Left hindlimb (tissue), 1 donor: Measurements from ENCODE around the gene CARD19.
"Not testable (repeated sequence)": the region's sequence is repeated elsewhere in the genome, so short reads cannot be mapped to it uniquely, and the experiment has no call there.

Experiments used
- DNase-seq: peaks from one replicate; pipeline ENCODE4 v3.0.0-alpha.2; 2018

The CARD19 gene

DNA sequence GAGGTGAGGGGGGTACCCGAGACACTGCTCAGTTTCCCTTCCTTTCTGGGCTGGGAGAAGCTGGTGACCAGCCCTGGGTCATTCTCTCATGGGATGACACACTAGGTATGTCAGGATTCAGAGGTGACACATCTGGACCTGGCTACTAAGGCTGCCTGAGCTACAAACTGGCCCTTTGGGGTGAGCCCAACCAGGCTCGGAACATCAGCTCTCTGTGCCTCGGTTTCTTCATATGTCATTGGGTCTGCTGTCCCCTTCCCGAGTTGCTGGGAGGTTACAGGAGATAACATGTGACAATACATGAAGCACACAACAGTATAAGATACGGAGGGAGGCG lies 11.8 kb downstream of the CARD19 start:
- no peak for DNase-seq

DNA sequence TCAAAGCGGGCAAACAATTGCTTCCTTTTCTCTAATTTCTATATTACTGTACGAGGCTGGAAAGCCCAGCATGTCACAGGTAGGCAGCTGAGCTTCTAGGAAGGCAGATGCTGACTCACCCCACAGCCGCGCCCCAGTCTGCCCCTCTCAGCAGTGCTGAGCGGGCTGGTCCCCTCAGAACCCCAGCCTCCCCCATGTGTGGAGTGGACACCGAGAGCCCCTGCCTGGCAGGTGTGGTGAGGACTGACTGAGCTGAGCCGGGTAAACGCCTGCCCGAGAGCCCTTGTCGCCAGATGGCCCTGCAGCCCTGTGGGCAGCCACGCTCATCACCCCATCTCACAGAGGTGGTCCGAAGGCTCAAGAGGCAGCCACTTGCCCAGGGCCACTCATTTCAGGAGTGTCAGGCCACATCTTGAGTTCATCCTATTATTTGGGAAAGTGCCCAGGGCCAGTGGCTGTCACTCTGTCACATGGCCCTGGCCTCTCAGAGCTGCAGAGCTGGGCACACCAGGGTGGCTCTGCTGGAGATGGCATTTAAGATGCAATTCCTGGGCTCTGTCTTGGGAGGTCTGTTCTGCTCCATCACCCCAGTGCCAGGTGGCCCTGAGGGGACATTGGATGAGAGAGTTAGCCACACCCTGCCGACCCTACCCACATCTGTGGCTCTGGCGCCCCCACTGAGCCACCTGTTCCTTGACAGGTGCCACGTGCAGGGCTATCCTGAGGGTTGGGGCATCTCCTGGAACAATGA lies 12.4 kb downstream of the CARD19 start:
- peak; percentile 22 for DNase-seq

DNA sequence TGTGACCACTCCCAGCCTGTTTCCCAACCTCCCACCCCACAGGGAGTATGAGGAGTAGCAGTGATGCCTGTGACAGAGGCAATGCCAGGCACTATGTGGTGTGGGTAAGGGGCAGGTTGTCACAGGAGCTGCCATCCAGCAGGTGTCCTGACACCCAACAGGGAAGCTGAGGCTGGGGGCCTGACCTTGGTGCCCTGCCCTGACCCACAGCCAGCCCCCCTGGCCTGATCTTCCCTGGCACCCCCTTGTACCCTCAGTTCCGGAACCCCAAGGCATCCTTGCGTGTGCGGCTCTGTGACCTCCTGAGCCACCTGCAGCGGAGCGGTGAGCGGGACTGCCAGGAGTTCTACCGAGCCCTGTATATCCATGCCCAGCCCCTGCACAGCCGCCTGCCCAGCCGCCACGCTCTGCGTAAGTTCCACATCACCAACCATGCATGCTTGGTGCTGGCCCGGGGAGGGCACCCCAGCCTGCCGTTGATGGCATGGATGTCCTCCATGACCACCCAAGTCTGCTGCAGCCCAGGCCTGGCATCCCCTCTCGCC lies 14.4 kb downstream of the CARD19 start:
- peak; percentile 24 for DNase-seq

DNA sequence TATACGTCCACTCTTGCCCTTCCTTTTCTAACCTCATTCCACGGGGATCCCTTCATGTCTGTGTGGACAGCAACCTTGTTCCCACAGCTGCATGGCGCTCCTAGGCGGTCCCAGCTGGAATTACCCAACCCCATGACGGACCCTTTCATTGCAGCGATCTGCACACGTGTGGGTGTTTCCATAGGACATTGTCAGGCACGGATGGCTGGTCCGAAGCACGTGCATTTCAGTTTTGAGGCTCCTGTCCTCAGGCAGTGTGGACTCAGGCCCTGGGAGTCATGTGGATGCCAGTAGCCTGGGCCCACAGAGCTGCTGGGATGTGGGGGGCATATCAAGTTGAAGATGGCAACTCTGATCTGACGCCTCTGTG lies 15.0 kb downstream of the CARD19 start:
- no peak for DNase-seq

DNA sequence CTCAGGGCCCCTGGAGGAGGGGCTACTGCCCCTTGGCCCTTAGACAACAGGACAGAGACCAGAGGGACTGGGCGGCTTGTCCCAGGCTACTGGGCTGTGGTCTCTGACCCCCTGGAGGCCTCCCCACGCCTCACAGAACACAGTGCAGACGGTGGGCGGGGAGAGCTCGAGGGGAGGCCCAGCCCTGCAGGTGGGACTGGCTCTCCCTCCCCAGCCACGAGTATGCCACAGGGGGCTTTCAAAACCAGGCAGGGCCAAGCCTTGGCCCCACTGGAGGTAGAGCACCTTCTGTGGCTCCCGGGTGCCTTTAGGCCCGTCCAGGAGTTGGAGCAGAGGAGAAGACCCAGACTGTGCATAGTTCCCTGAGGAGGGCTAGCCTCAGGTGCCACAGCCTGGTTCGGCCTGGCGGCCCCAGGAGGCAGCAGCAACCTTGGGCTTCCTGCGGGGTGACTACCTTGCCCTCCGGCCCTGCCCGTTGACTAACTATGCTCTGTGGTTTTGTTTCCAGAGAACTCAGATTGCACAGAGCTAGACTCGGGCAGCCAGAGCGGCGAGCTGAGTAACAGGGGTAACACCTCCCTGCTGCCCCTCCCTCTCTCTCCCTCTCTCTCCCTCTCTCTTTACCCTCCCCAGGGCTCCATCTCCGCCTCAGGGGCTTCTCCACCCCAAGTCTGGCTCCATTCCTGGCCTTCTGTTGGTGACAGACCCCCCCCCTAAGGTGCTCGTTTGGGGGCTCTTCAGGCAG lies 15.5 kb downstream of the CARD19 start:
- DNase-seq: peak; percentile 24

DNA sequence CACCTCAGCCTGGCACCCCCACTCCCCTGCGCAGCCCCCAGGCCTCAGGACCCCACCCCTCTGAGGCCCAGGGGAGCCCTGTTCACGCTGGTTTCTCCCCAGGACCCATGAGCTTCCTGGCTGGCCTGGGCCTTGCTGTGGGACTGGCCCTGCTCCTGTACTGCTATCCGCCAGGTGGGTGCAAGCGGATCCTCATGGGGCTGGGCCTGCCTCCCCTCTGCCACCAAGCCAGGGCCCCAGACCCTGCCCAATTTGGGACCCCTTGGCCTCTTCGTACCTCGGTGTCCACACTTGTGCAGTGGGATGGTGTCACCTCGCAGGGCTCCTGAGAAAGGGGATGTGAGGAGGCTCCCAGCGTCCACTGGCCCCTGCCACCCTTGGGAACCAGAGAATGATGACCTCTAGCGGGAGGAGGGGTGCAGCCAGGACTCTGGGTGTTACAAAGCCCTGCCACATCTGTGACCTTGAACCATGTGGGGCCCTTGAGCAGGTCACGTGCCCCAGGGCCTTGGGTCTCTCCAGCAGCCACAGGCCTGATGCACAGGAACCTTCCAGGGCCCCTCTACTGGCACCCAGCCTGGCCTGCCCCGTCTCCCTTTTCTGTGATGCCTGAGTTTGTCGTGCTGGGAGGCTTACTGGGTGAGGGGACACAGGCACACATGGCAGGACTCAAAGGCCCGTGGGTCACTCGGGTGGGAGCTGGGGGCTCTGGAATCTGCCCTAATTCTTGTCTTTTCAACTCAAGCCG lies 16.3 kb downstream of the CARD19 start:
- DNase-seq: peak; percentile 27

DNA sequence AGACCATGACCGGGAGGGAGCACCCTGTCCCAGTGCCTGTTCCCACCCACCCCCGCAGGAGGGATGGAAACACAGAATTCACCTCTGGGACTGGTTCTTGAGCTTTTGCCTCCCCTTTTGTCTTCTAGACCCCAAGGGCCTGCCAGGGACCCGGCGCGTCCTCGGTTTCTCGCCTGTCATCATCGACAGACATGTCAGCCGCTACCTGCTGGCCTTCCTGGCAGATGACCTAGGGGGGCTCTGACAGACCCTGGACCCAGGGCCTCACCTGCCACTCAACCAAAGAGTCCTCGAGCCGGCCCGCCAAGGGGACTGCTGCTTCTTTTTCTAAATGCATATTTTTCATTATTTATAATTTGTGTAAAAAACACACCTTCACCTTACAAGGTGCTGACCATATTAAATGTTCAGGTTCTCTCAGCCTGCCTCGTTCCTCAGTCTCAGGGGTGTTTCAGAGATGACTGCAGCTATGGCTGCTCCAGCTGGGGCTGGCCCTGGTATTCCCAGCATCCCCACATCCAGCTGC lies 16.9 kb downstream of the CARD19 start:
- no peak for DNase-seq

DNA sequence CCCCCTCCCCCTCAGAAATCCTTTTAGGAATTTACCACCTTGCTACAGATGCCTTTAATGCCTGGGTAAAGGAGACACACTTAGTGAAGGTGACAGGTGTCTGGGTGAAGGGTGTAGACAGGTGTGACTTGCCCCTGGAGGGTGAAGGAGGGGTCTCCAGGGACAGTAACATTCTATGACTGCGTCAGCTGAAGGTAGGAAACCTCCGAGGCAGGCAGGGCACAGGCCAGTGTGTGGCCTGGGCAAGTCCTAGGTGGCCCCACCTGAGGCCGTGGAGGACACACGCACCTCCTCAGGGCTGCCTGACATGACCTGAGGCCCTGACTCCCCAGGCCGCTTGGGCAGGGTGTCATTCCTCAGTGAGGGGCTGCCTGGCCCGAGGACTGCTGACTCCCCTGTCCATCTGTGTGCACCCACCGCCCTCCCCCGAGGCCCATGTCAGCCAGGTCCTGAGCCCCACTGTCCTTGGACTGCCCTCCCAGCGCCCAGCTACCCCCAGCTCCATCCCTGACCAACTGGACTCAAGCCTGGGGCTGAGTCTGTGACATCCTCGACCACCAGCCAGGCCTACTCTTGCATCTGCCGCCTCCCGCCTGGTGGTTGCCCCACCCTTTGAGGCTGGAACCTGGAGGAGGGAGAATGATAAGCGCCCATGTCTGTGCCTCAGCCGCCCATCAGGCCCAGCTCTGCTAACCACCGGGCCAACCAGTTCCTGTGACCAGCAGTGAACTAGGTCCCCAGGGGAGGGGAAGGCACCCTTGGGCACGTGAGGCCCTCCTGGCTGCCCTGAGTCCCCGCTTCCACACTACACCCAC lies 18.4 kb downstream of the CARD19 start:
- peak; percentile 29 for DNase-seq

DNA sequence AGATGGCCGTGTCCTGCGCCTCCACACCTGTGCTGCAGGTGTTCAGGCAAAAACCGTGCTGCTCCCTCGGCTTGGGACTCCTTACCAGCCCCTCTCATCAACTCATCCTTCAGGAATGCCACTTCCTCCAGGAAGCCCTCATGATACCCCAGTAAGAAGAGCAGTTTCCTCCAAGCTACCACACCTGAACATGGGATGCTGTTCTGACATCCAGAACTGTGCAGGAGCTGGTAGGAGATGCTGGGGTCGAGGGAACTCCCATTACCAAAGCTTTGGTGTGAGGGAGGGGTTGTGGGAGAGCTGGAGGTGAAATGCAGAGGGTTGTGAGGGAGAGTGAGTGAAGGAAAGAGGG lies 18.9 kb downstream of the CARD19 start:
- DNase-seq: peak; percentile 26

DNA sequence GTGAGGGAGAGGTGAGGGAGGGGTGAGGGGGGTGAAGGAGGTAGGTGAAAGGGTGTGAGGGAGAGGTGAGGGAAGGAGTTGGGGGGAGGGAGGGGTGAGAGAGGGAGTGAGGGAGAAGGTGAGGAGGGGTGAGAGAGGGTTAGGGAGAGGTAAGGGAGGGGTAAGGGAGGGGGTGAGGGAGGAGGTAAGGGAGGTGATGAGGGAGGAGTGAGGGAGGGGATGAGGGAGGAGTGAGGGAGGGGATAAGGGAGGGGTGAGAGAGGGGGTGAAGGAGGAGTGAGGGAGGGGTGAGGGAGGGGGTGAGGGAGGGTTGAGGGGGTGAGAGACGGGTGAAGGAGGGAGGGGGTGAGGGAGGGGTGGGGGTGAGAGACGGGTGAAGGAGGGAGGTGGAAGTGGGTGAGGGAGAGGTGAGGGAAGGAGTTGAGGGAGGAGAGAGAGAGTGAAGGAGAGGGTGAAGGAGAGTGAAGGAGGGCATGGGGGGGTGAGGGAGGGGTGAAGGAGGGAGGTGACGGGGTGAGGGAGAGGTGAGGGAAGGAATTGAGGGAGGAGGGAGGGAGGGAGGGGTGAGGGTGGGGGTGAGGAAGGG lies 19.6 kb downstream of the CARD19 start:
- DNase-seq: no peak

DNA sequence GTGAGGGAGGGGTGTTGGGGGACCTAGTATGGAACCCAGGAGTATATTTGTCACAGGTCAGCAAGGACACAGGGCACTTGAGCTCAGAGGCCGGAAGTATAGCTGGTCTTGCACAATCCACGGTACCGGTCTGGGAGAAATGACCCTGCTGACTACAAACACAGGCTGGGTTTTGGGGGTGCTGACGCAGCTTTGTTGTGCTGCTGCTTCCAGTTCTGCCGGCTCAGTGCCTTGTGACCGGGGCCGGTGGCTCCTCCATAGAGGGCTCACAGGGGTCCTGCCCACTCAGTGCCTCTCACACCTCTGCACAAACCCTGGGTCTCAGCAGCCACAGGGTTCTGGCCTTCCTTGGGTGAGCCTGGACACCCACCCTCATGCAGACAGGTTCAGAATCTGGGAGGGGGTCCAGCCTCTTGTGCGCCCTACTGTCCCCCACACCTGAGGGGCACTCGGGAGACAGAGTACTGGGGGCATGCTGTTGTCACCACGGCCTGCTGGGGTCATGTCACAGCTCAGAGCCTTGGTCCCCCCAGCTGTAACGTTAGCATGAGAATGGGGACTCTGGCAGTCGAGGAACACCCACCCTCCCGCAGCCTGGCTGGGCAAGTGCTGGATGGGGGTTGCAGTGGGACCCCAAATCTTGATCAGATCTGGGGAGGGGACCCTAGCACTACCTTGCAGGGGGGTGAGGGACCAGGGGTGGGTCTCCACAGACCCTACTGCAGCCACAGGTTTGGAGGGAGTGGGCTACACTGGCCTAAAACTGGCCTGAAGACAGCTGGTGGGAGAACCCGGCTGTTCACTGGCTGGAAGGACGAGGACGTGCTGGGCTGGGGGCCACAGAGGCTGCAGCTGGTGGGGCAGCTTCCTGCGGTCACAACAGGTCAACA lies 20.3 kb downstream of the CARD19 start:
- DNase-seq: peak; percentile 46

DNA sequence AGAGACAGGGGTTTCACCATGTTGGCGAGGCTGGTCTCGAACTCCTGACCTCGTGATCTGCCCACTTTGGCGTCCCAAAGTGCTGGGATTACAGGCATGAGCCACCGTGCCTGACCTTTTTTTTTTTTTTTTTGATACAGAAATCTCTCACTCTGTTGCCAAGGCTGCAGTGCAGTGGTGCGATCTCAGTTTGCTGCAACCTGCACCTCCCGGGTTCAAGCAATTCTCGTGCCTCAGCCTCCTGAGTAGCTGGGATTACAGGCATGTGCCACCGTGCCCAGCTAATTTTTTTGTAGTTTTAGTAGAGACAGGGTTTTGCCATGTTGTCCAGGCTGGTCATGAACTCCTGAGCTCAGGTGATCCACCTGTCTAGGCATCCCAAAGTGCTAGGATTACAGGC lies 21.5 kb downstream of the CARD19 start:
- DNase-seq: not testable (repeated sequence)

DNA sequence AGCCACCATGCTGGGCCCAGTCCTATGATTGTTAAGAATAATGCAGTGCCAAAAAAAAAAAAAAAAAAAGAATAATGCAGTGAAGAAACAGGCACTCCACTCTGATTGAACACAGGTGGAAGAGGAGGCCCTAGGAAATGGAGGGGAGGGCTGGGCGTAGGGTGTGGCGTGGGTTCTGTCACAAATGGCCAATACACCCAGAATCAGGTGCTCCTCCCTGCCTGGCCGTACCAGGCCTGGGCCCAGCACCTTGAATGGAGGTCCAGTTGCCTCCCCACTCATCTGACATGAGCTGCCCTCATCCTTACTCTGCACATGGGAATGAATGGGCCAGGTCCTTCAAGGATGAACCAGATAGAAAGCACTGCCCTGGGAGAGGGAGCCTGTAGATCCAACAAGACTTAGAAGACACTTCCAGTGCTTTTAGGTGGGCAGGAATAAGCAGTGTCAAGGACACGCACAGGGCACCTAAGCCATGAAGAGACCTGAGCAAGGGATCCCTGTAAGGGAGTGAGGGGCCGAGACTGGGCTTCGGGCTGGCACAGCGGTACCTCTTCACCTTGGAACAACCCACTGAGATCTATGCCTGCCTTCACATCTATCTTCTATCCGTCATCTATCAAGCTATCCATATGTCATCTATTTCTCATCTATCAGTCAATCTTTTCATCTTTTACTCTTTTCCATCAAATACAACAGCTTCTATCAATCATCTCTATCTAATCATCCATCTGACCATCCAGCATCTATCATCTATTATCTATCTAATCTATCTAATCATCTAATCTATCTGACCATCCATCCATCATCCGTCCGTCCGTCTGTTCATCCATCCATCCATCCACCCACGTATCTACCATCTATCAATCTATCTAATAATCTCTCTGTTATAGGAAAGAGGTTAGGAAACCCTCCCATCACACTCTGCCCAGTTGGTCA lies 22.2 kb downstream of the CARD19 start:
- no peak for DNase-seq

DNA sequence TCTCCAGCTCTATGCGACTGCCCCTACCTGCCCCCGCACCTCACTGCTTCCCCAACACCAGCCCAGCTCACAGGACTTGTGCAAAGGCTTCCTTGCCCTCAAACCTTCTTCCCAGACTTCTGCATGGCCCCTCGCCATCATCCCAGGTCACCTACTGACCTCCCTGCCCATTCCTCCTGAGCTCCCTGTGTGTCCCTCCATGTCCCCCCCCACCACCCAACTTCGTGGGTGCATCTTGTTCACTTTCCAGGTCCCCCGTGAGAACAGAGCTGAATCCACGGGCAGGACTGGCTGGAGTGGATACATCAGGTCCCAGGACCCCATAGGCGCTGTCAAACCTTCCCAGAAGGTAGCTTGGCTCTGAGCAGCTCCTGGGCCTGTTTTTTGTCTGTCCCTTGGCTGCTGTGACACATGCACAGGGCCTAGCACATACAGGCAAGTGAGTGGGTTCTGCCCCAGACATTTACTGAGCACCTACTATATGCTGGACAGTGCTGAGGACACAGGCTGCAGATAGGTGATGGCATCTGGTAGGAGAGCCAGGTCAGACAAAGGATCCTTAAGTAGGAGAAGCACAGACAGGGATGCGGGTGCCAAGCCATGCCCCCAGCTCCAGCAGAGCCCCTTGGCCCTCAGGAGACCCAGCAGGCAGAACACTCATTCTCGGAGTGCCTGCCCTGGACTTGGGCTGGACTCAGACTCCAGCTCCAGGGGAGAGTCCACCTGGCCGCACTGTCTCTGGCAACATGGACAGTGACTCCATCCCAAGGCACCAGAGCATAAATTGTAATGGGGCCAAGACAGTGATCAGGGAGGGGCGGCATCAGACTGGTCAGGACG lies 23.1 kb downstream of the CARD19 start:
- DNase-seq: peak; percentile 27

DNA sequence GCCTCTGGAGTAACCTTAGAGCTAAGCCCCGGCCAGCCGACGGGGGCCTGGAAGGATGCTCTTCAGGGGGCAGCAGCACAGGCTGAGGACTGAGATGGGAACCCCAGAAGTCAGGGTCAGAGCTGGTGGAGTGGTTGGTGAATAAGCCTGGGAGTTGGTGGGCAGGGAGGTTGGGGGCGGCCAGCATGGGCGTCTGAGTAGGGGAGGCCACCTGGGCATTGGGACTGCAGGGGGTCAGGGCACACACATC lies 23.6 kb downstream of the CARD19 start:
- no peak for DNase-seq

DNA sequence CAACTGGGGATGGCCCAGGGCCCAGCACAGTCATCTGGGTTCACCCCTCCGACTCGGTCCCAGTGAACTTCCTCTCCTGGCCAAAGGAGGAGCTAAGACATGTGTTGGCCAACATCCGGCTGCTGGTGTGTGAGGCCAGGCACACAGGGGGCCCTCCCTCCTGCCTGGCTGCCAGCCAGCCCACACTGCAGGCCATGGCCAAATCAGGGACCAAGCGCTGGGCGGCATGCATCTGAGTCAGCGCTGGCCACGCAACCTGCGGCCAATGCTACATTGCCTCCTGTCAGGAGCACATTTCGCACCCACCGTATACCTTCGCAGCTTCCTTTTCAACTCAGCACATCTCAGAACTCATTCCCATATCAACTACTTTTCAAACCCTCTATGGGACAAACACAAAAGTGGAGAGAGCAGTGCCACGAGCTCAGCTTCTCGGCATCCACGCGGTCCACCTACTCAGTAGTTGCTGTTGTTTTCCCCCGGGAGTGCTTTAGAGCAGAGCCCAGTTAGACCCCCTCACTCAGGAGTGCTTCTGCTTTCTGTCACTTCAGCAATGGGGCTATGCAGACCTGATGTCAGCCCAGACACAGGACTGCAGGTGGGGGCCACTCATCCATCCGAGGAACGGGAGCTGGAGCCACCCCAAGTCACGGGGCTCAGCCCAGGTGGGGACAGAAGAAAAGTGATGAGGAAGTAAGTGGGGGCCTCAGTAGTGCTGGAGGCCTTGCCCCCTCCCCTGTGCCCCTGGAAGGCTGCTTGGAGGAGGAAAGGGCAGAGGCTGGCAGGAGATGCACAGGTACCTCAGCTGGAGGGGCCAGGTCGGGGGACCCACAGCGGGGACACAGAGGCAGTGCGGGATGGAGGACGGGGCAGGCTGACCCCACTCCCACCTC lies 24.2 kb downstream of the CARD19 start:
- DNase-seq: peak; percentile 80

DNA sequence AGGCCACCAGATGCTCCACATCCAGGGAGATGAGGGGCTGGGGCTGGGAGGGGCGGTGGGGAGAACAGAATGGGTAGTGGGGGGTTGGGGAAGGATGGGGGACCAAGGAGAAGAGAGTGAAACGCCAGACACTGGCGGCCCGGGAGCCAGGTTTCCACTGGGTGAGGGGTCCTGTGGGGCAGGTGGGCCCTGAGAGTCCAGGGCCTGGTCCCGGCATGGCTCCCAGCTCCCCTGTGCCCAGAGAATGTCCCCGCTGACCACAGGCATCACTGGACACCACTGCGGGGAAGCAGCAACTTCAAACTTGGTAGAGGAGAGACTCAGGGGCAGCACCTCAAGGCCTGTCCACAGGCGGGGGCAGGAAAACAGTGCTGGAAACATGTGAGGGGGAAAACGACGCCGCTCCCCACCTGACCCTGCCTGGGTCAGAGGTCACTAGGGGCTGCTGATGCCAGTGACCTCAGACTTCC lies 24.9 kb downstream of the CARD19 start:
- DNase-seq: peak; percentile 23
